Right lobe of liver (tissue), 4 donors: Measurements from ENCODE around the gene DYRK1A.

Source experiments
- CTCF ChIP-seq, 4 donors: fragments of 200-600 bp in 3 of 4; fragments of 450-650 bp in 1 of 4; IDR thresholded peaks; one replicate each; pipeline versions ENCODE4 v1.5.1 to v1.8.0; 2016 to 2022; ENCODE audit warnings: antibody characterized with exemption in 4 of 4, mild to moderate bottlenecking in 2 of 4
- POLR2A ChIP-seq: fragments of 450-650 bp; IDR thresholded peaks from one replicate; pipeline ENCODE4 v1.6.1; 2017; ENCODE audit warnings: antibody characterized with exemption, mild to moderate bottlenecking
- donor health status: DM: no; HTN: no; CAD: no.
- donor health status: DM: no; HTN: no; CAD: no.
- donor health status: DM: no; HTN: yes; CAD: no.

GRCh38 chr21:37372127-37372731, 5.7 kb downstream of the DYRK1A start:
- TF ChIP-seq POLR2A (no peak), CTCF (IDR thresholded peaks at IDR 0.05) (no peak)
